Parathyroid adenoma (tissue), 2 donors: ENCODE data around the gene CFAP107.
"Not testable (repeated sequence)": the region's sequence is repeated elsewhere in the genome, so short reads cannot be mapped to it uniquely, and the experiment has no call there.

Experiments used
- H2AFZ ChIP-seq: fragments of 300-600 bp; sonication (generic); one replicate; pipeline ENCODE4 v1.7.0; 2017; ENCODE audit warnings: antibody characterized with exemption, mild to moderate bottlenecking
- H3K27ac ChIP-seq: fragments of 300-600 bp; sonication (generic); one replicate; pipeline ENCODE4 v1.7.0; 2017
- H3K27me3 ChIP-seq: fragments of 300-600 bp; sonication (generic); one replicate; pipeline ENCODE4 v1.7.0; 2017; ENCODE audit warnings: low read length; ENCODE audit not compliant: control insufficient read depth, insufficient read depth
- H3K36me3 ChIP-seq: fragments of 300-600 bp; sonication (generic); one replicate; pipeline ENCODE4 v1.7.0; 2017; ENCODE audit warnings: low read length; ENCODE audit not compliant: control insufficient read depth, insufficient read depth
- H3K4me1 ChIP-seq: fragments of 300-600 bp; sonication (generic); one replicate; pipeline ENCODE4 v1.7.0; 2017; ENCODE audit warnings: control low read depth
- H3K4me2 ChIP-seq: fragments of 300-600 bp; sonication (generic); one replicate; pipeline ENCODE4 v1.7.0; 2017; ENCODE audit warnings: low read length
- H3K4me3 ChIP-seq: fragments of 300-600 bp; sonication (generic); one replicate; pipeline ENCODE4 v1.7.0; 2017; ENCODE audit warnings: low read depth, low read length
- H3K79me2 ChIP-seq: fragments of 300-600 bp; sonication (generic); one replicate; pipeline ENCODE4 v1.7.0; 2017; ENCODE audit warnings: control low read depth
- H3K9ac ChIP-seq: fragments of 300-600 bp; sonication (generic); one replicate; pipeline ENCODE4 v1.7.0; 2017; ENCODE audit warnings: mild to moderate bottlenecking
- H3K9me3 ChIP-seq: fragments of 300-600 bp; sonication (generic); one replicate; pipeline ENCODE4 v1.7.0; 2017; ENCODE audit warnings: low read length; ENCODE audit not compliant: control insufficient read depth
- TF ChIP-seq, protein P1 (sequence below): fragments of 300-600 bp; sonication (generic); IDR thresholded peaks from one replicate; pipeline ENCODE4 v1.7.0; 2017; ENCODE audit warnings: antibody characterized with exemption, mild to moderate bottlenecking
- donor health status: primary hyperparathyroidism.

The CFAP107 gene

DNA sequence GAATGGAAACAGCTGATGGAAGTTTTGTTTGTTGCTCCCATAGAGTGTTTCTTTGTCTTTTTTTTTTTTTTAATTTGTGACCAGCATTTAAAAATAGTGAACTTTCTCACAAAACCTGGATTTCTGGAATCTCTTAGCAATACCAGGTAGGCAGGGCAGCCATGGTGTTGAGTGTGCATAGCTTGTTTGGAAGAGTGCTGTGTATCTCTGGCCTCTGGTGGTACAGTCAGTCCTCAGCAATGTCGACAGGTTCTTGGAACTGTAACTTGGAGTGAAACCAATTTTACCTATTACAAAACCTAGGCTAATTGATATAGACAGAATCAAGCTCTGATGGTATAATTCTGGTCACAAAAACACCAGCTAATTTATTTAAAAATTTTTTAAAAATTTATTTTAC is 23.4 kb upstream of the CFAP107 start:
- no peaks in the 10 kb centered on the region for H3K36me3 ChIP-seq
- no peaks in the 10 kb centered on the region for H3K4me1 ChIP-seq
- H3K27ac ChIP-seq: no peak overlapping the region
- no peaks in the 10 kb centered on the region for H3K27me3 ChIP-seq
- no peak overlapping the region for H3K4me3 ChIP-seq
- no peak overlapping the region for H3K4me2 ChIP-seq
- H3K9ac ChIP-seq: no peak overlapping the region
- TF ChIP-seq, protein P1, sequence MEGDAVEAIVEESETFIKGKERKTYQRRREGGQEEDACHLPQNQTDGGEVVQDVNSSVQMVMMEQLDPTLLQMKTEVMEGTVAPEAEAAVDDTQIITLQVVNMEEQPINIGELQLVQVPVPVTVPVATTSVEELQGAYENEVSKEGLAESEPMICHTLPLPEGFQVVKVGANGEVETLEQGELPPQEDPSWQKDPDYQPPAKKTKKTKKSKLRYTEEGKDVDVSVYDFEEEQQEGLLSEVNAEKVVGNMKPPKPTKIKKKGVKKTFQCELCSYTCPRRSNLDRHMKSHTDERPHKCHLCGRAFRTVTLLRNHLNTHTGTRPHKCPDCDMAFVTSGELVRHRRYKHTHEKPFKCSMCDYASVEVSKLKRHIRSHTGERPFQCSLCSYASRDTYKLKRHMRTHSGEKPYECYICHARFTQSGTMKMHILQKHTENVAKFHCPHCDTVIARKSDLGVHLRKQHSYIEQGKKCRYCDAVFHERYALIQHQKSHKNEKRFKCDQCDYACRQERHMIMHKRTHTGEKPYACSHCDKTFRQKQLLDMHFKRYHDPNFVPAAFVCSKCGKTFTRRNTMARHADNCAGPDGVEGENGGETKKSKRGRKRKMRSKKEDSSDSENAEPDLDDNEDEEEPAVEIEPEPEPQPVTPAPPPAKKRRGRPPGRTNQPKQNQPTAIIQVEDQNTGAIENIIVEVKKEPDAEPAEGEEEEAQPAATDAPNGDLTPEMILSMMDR: no peak
- no peak overlapping the region for H2AFZ ChIP-seq
- H3K79me2 ChIP-seq: no peaks in the 10 kb centered on the region
- H3K9me3 ChIP-seq: no peaks in the 10 kb centered on the region

DNA sequence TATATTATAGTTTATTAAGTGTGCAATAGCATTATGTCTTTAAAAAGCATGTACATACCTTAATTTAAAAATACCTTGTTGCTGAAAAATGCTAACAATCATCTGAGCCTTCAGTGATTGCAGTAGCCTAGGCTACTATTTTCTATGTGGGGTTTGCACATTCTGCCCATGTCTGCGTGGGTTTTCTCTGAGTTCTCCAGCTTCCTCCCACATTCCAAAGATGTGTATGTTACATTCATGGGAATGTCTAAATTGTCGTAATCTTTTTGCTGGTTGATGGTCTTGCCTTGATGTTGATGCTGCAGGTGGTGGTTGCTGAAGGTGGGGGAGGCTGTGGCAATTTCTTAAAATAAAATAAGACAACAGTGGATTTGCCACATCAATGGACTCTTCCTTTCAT is 17.6 kb upstream of the CFAP107 start:
- H3K4me3 ChIP-seq: no peak overlapping the region
- H3K36me3 ChIP-seq: no peaks in the 10 kb centered on the region
- H3K4me1 ChIP-seq: no peaks in the 10 kb centered on the region
- no peaks in the 10 kb centered on the region for H3K27me3 ChIP-seq
- H3K9me3 ChIP-seq: no peaks in the 10 kb centered on the region
- H3K79me2 ChIP-seq: no peaks in the 10 kb centered on the region
- H2AFZ ChIP-seq: no peak overlapping the region
- TF ChIP-seq, protein P1: no peak
- H3K4me2 ChIP-seq: no peak overlapping the region
- H3K27ac ChIP-seq: no peak overlapping the region
- no peak overlapping the region for H3K9ac ChIP-seq

DNA sequence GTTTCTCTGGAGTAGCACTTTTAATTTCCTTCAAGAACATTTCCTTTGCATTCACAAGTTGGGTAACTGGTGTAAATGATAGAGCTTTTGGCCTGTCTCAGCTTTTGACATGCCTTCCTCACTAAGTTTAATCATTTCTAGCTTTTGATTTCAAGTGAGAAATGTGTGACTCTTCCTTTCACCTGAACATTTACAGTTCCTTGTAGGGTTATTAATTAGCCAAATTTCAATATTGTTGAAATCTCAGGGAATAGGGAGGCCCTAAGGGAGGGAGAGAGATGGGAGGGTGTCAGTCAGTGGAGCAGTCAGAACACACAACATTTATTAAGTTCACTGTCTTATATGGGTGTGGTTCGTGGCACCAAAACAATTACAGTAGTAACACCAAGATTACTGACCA is 15.8 kb upstream of the CFAP107 start:
- no peak overlapping the region for H2AFZ ChIP-seq
- H3K4me3 ChIP-seq: no peak overlapping the region
- TF ChIP-seq, protein P1: no peak
- H3K9me3 ChIP-seq: no peaks in the 10 kb centered on the region
- H3K9ac ChIP-seq: no peak overlapping the region
- no peak overlapping the region for H3K27ac ChIP-seq
- H3K4me1 ChIP-seq: no peaks in the 10 kb centered on the region
- H3K79me2 ChIP-seq: no peaks in the 10 kb centered on the region
- H3K36me3 ChIP-seq: no peaks in the 10 kb centered on the region
- H3K27me3 ChIP-seq: no peaks in the 10 kb centered on the region
- no peak overlapping the region for H3K4me2 ChIP-seq

DNA sequence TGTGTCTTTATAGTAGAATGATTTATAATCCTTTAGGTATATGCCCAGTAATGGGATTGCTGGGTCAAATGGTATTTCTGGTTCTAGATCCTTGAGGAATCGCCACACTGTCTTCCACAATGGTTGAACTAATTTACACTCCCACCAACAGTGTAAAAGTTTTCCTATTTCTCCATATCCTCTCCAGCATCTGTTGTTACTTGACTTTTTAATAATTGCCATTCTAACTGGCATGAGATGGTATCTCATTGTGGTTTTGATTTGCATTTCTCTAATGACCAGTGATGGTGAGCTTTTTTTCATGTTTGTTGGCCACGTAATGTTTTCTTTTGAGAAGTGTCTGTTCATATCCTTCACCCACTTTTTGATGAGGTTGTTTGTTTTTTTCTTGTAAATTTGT is 14.9 kb upstream of the CFAP107 start:
- not testable (repeated sequence) for H3K4me1 ChIP-seq, H3K9me3 ChIP-seq, H3K27me3 ChIP-seq

DNA sequence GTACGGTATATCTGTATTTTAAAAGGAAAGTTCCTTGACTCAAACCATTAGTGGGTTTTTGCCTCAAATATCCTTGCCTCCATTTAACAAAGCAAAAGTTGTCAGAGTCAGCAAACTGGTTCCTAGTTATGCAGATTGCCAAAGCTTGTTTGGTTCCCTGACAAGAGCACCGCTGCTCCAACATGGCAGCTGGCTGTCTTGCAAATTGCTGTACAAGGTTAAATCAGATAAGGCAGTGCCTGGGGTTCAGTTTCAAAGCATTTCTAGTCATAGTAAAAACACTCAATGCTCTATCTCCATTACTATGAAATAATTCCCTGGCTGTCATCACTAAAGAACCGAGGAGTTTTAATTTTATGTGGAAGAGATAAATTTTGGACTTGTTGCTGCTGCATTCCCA is 11.3 kb upstream of the CFAP107 start:
- Histone ChIP-seq H3K4me2 (no peak overlapping the region), H3K9me3 (no peaks in the 10 kb centered on the region), H3K27ac (no peak overlapping the region), H3K4me1 (no peaks in the 10 kb centered on the region), H3K27me3 (no peaks in the 10 kb centered on the region), H3K36me3 (no peaks in the 10 kb centered on the region), H2AFZ (no peak overlapping the region), H3K9ac (no peak overlapping the region), H3K4me3 (no peak overlapping the region), H3K79me2 (no peaks in the 10 kb centered on the region)
- TF ChIP-seq, protein P1: no peak

More for the DNA sequence above, 14.9 kb upstream of the CFAP107 start:
- H3K36me3 ChIP-seq, H3K27ac ChIP-seq, H2AFZ ChIP-seq, H3K9ac ChIP-seq, H3K79me2 ChIP-seq, H3K4me3 ChIP-seq, H3K4me2 ChIP-seq: not testable (repeated sequence)
